HEK293T (cell line): ENCODE data around the gene RTN4RL1.

Experiments used
- CTCF ChIA-PET: fragments of 350-600 bp; formaldehyde crosslinking; extraction: SDS; loops from one replicate; lab custom pipeline; 2021; ENCODE audit warnings: antibody characterized with exemption, inconsistent platforms; lab: Yijun Ruan, JAX
- POLR2A ChIA-PET: fragments of 350-600 bp; formaldehyde crosslinking; extraction: SDS; loops from one replicate; lab custom pipeline; 2020; ENCODE audit warnings: antibody characterized with exemption, inconsistent platforms; lab: Yijun Ruan, JAX
- DNase-seq: peaks from one replicate; pipeline ENCODE4 v3.0.0; 2012; ENCODE audit warnings: mixed read lengths; ENCODE audit errors: extremely low spot score
- ARNT ChIP-seq: fragments of 450-650 bp; IDR thresholded peaks from 2 replicates; pipeline ENCODE4 v1.6.1; 2017; ENCODE audit warnings: mild to moderate bottlenecking
- BHLHE40 ChIP-seq: fragments of 450-650 bp; IDR thresholded peaks from 2 replicates; pipeline ENCODE4 v1.6.1; 2016; ENCODE audit warnings: mild to moderate bottlenecking, moderate library complexity, borderline replicate concordance
- CTBP1 ChIP-seq: fragments of 450-650 bp; IDR thresholded peaks from 2 replicates; pipeline ENCODE4 v1.6.1; 2016; ENCODE audit warnings: borderline replicate concordance
- ELF4 ChIP-seq: fragments of 450-650 bp; IDR thresholded peaks from 2 replicates; pipeline ENCODE4 v1.6.1; 2017; ENCODE audit warnings: antibody characterized with exemption
- FOXA1 ChIP-seq: fragments of 450-650 bp; IDR thresholded peaks from 2 replicates; pipeline ENCODE4 v1.6.1; 2016; ENCODE audit warnings: mild to moderate bottlenecking
- FOXK2 ChIP-seq: fragments of 450-650 bp; IDR thresholded peaks from 2 replicates; pipeline ENCODE4 v1.6.1; 2016; ENCODE audit warnings: mild to moderate bottlenecking
- FOXM1 ChIP-seq: fragments of 450-650 bp; IDR thresholded peaks from 2 replicates; pipeline ENCODE4 v1.6.1; 2017; ENCODE audit warnings: mild to moderate bottlenecking, borderline replicate concordance
- HDGF ChIP-seq: fragments of 450-650 bp; IDR thresholded peaks from 2 replicates; pipeline ENCODE4 v1.6.1; 2017; ENCODE audit warnings: antibody characterized with exemption, borderline replicate concordance
- L3MBTL2 ChIP-seq: fragments of 450-650 bp; conservative IDR thresholded peaks from 2 replicates; pipeline ENCODE4 v1.6.1; 2016; ENCODE audit warnings: mild to moderate bottlenecking
- LEF1 ChIP-seq: fragments of 450-650 bp; IDR thresholded peaks from 2 replicates; pipeline ENCODE4 v1.6.1; 2017; ENCODE audit warnings: mild to moderate bottlenecking, borderline replicate concordance
- NFRKB ChIP-seq: fragments of 450-650 bp; IDR thresholded peaks from 2 replicates; pipeline ENCODE4 v1.6.1; 2016; ENCODE audit warnings: mild to moderate bottlenecking, moderate library complexity
- SP1 ChIP-seq: fragments of 450-650 bp; IDR thresholded peaks from 2 replicates; pipeline ENCODE4 v1.6.1; 2017
- SUZ12 ChIP-seq: fragments of 450-650 bp; IDR thresholded peaks from 2 replicates; pipeline ENCODE4 v1.6.1; 2016; ENCODE audit warnings: mild to moderate bottlenecking
- TARDBP ChIP-seq: fragments of 450-650 bp; IDR thresholded peaks from 2 replicates; pipeline ENCODE4 v1.6.1; 2016
- ZNF384 ChIP-seq: fragments of 450-650 bp; IDR thresholded peaks from 2 replicates; pipeline ENCODE4 v1.6.1; 2016
- TF ChIP-seq, protein P1 (sequence below): fragments of 450-650 bp; IDR thresholded peaks from 2 replicates; pipeline ENCODE4 v1.6.1; 2016

Gene RTN4RL1

DNA sequence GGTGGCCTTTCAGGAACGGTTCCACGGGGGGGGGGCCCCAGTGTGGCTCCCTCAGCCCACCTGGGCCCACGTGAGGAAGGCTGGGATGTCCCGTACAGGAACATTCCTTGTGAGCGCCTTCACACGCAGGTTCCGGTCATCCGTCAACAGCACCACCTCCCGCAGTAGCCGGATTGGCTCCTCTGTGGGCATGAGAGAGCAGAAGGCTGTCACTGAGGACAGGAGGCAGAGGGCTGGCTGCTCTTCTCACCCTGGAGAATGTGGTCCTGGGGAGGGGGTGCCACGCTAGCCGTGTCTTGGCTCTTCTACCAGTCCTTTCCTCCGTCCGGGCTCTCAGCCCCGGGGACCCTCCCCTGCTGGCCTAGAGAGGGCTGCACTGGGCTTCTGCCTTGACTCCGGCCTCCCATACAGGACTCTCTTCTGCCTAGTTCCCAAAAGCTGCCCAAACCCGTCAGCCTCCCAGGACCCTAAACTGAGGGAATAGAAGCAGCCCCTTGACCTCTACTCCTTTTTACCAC lies 36.4 kb upstream of the RTN4RL1 start:
- DNase-seq, result no peak
- ChIA-PET CTCF (no interaction called here), POLR2A (no interaction called here)
- no peak for TF ChIP-seq CTBP1
- no peak for TF ChIP-seq FOXM1
- TF ChIP-seq FOXK2, result no peak
- TF ChIP-seq LEF1, result no peak
- no peak for TF ChIP-seq ARNT
- TF ChIP-seq L3MBTL2, result no peak
- TF ChIP-seq TARDBP, result no peak
- no peak for TF ChIP-seq ELF4
- TF ChIP-seq, protein P1, sequence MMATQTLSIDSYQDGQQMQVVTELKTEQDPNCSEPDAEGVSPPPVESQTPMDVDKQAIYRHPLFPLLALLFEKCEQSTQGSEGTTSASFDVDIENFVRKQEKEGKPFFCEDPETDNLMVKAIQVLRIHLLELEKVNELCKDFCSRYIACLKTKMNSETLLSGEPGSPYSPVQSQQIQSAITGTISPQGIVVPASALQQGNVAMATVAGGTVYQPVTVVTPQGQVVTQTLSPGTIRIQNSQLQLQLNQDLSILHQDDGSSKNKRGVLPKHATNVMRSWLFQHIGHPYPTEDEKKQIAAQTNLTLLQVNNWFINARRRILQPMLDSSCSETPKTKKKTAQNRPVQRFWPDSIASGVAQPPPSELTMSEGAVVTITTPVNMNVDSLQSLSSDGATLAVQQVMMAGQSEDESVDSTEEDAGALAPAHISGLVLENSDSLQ, result no peak
- TF ChIP-seq NFRKB, result no peak
- TF ChIP-seq SP1, result no peak
- TF ChIP-seq HDGF, result no peak
- TF ChIP-seq BHLHE40, result no peak
- TF ChIP-seq SUZ12, result no peak
- no peak for TF ChIP-seq ZNF384
- TF ChIP-seq FOXA1, result no peak

DNA sequence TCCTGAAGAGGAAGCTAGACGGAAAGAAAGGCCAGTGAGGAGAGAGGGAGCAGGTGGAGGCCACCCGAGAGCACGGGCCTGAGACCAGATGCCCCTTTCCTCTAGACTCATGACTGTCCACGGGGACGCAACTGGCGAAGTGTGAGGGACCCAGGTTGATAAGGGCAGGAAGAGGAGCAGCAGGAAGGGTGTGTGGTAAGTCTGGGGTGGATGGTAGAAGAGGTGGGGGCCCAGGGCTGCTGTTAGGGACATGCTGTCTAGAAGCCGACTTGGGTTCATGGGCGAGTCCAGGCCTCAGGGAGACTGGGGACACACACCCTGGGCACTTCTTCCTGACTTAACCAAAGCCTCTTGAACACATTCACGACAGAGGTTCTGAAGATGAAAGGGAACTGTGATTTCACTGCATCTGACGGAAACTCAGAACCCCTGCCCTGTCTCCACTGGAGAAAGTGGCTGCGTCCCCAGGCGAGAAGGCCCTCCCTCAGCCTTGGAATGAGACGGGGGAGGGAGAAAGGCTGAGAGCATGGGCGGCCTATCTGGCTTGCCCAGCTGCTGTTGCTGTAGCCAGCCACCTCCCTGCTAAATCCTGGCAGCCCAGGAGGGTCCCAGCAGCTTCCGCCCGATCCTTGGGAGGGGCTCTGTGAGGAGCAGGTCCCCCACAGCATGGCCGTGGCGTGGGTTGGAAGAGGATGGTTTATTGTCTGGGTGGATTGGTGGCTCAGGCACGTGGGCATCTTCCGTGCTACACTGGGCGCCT lies 35.7 kb upstream of the RTN4RL1 start:
- TF ChIP-seq SUZ12 (no peak), CTBP1 (no peak)
- no peak for DNase-seq
- ChIA-PET POLR2A (no interaction called here), CTCF (no interaction called here)

DNA sequence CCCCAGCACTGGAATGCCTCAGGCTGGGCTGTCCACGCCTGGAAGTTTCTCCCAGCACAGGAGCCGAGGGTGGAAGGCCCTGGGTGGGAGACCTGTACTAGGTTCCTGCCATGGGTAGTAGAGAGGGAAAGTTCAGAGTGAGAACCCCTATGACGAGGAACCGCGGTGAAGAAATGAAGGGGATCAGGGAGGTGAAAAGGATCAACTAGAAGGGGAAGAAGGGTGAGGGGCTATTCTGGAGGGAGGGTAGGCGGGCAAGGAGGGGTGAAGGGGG lies 35.2 kb upstream of the RTN4RL1 start:
- DNase-seq, result no peak
- ChIA-PET CTCF (no interaction called here), POLR2A (no interaction called here)
- TF ChIP-seq ARNT (no peak), FOXK2 (no peak), CTBP1 (no peak), BHLHE40 (no peak), LEF1 (no peak), NFRKB (no peak), ZNF384 (no peak), HDGF (no peak), ELF4 (no peak), FOXM1 (no peak), SUZ12 (no peak)
- TF ChIP-seq, protein P1, result no peak

DNA sequence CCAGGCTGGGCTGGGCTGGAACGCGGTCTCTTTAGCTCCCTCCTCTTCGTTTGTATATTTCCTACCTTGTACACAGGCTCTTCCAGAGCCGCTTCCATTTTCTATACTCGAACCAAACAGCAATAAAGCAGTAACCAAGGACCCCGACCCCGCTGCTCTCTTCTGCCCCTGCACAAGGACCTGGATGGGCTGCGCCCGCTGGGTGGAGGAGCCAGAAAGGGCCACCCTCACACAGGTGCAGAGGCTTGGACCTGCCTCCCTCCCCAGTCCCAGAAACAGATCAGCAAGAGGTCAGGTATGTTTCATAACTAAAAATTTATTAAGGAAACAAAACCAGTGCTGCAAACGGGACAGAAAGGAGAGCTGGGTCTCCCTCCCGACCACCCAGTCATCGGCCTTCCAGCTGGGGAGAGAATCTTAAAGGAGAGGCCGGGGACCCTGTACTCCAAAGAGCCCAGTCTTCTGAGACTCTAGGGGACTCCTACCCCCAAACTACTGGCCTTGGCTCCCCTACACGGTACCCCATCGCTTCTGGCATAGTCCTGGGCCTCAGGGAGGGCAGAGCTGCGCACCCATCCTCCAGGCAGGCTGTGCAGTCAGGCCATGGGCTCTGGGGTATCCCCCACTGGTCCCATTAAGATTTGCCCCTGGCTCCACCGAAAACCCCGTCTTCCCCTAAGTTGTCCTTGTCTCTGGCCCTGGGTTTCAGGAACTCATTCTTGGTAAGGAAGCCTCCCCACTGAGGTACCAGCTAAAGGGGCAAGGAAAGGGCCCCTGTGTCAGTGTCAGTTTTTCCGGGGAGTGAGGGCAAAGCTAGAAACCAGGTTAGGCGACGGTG lies 34.6 kb upstream of the RTN4RL1 start:
- TF ChIP-seq LEF1 (no peak), CTBP1 (no peak), FOXK2 (no peak), SP1 (no peak), BHLHE40 (no peak), L3MBTL2 (no peak), ARNT (no peak), FOXM1 (no peak), SUZ12 (no peak), ZNF384 (no peak), HDGF (no peak), FOXA1 (no peak), ELF4 (no peak)
- POLR2A ChIA-PET, result no interaction called here
- CTCF ChIA-PET, result interaction anchor here (1.6 kb wide), 1 partner anchor 185 kb away, joined by 8 read pairs; no protein-coding TSS in a partner anchor
- DNase-seq, result no peak

DNA sequence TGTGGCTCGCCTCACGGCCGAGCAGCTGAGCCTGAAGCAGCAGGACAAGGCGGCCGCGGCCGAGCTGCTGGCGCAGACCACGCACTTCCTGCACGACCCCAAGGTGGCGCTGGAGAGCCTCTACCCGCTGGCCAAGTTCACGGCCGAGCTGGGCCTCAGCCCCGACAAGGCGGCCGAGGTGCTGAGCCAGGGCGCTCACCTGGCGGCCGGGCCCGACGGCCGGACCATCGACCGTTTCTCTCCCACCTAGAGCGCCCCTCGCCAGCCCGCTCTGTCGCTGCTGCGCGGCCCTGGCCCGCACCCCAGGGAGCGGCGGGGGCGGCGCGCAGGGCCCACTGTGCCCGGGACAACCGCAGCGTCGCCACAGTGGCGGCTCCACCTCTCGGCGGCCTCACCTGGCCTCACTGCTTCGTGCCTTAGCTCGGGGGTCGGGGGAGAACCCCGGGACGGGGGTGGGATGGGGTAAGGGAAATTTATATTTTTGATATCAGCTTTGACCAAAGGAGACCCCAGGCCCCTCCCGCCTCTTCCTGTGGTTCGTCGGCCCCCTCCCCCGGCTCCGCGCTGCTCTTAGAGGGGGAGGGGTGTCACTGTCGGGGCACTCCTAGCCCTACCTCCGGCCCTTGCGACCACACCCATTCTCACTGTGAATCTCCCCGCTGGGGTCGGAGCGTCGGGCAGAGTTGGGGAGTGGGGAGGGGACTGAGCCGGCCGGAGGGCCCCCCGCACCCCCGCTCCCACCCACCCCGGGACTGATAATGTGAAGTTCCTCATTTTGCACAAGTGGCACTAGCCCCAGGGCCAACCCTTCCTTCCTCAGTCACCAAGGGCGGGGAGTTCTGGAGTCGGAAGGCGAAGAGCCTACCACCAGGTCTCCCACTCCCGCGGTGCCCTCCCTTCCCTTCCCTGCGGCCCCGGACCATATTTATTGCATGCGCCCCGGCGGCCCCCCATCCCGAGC lies 33.7 kb upstream of the RTN4RL1 start:
- no peak for TF ChIP-seq FOXM1
- no peak for TF ChIP-seq L3MBTL2
- no peak for TF ChIP-seq FOXA1
- no peak for TF ChIP-seq ARNT
- no peak for TF ChIP-seq FOXK2
- TF ChIP-seq ELF4, result no peak
- TF ChIP-seq HDGF, result no peak
- TF ChIP-seq TARDBP, result no peak
- no peak for TF ChIP-seq CTBP1

More for the DNA sequence above, 33.7 kb upstream of the RTN4RL1 start:
- ChIA-PET POLR2A (no interaction called here), CTCF (interaction anchor here (0.6 to 1.8 kb wide), 4 partner anchors 35 to 186 kb away, joined by 3 to 8 read pairs (median 3); no protein-coding TSS in a partner anchor)
- DNase-seq, result peak; percentile 24
